ENCODE results near the gene PIK3CG.
"Not testable (repeated sequence)": the region's sequence is repeated elsewhere in the genome, so short reads cannot be mapped to it uniquely, and the experiment has no call there.

Gene PIK3CG

GRCh38 chr7:106888204-106888603 lies 23.1 kb downstream of the PIK3CG start:
- DNase-seq = no peak

GRCh38 chr7:106890952-106891351 lies 25.9 kb downstream of the PIK3CG start:
- DNase-seq = no peak

DNA sequence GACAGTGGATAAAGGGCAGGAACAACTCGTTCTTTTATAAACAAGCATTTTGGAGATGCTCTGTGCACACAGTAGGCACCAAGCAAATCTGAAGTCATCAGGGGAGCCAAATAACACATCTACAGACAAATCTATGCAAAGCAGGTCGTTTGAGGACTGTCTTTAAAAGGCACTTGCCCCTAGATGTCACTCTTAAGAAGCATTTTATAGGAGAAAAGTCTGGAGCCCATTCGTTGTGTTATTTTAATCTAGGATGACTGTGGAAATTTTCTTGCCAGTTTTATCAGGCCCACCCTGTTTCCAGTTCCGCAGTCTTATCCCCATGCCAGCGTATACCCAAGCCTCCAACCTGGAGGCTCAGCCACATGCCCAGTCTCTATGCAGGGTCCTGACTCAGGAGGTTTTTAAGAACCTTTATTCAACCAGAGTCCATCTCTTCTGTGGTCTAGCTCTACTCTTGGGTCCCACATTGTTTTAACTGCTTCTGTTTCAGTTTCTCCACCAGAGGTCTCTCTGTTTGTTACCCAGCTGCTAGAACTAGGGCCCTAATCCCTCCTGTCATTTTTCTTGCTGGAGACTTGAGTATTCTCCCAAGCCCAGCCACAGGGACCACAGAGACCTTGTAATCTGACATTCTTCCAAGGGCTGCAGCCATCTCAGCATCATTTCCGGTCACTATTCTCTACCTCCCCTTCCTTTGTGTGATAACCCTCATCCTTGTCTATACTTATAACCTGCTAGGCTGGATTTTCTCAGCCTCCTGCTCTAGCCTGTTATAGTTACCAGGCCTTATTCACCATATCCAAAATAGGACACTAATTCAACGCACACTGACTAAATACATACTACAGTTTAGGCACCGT lies 26.7 kb downstream of the PIK3CG start:
- DNase-seq = no peak

GRCh38 chr7:106893591-106893990 lies 28.5 kb downstream of the PIK3CG start:
- DNase-seq = no peak

DNA sequence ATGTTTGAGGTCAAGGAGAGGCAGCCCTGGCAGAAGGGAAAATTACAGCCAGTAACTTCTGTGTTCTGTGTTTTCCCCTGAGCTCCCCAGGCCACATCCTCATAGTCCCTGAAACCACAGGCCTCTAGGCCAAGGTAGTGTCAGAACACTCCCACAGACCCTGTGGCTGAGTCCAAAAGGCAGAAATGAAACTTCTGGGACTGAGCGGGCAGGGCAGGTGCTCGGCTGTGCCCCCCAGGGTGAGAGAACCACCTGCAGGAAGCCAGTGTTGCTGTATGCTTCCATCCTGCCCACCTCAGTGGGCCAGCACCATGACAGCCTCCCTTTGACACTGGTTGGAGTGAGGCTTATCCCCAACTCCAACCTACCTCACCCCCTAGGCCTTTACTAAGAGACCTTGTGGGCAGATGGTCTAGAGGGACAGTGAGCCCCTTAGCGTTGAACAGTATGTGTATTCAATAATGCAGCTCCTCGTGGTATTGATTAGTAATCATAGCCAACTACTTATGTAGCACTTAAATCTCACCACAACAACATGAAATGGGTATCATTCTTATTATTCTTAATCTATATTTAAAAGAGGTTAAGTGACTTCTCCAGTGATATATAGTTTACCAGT lies 30.3 kb downstream of the PIK3CG start:
- no peak for DNase-seq

DNA sequence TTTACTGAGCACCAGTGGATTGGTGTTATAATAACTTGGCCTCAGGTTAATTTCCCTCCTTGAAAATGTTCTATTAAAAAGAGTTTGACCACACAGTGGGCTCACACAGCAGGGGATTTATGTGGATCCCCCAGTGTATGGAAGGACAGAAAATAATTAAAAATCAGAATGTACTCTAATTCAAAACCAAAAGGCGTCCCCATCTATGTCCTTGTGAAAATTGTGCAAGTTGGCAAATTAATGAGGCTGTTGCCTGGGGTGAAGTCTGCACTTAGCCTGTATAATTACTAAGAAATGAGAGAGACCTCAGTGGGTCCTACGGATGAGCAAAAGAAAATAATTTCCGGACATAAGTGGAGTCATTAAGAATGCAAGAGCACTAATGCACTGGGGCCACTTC lies 31.1 kb downstream of the PIK3CG start:
- no peak for DNase-seq

GRCh38 chr7:106897553-106897952 lies 32.5 kb downstream of the PIK3CG start:
- not testable (repeated sequence) for DNase-seq

DNA sequence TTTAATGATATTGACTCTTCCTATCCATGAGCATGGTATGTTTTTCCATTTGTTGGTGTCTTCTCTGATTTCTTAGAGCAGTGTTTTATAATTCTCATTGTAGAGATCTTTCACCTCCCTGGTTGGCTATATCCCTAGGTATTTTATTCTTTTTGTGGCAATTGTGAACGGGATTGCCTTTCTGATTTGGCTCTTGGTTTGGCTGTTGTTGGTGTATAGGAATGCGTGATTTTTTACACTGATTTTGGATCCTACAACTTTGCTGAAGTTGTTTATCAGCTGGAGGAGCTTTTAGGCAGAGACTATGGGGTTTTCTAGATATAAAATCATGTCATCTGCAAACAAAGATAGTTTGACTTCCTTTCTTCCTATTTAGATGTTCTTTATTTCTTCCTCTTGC lies 33.9 kb downstream of the PIK3CG start:
- DNase-seq = not testable (repeated sequence)

DNA sequence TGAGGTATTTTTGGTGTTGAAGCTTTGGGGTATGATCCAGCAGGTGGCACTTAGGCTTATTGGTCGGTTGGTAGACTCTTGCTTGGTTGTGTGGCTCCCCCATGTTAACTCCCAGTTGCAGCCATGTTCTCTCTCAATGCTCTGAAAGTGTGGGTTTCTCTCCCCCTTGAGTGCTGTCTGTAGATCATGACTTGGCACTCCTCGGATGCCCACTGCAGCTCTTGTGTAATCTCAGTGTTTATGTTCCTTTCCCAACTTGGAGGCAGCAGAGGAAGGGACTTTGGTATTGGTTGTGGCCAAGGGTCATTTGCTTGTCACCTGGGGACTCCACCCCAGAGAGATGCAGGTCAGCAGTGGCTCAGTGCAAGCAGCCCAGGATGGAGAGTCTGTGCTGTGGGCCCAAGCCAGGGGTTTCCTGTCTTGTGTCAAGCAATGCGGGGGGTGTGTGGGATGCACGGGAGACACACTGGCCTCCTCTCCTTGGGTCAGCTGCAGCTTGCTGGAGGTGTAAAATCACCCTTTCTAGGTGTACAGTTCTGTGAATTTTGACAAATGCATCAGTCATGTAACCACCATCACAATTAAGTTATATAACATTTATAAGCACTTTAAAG lies 36.9 kb downstream of the PIK3CG start:
- DNase-seq = no peak

DNA sequence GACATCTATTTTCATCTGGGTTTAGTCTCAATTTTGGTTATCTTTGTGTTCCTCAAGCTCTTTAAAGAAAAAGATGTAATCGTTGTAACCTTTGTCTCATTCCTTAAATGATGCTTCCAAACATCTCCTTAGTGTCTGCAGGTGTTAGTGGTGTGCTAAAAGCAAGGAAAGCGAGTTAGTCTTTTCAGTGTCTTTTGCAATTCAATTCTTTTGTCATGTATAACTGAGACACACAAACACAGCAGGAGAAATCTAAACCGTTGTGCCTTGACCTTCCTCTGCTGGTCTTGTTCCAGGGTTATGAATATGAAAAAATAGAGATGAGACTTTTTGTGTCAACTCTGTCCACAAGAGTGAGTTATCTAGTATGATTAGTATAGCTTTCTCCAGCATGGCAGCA lies 40.7 kb downstream of the PIK3CG start:
- no peak for DNase-seq

DNA sequence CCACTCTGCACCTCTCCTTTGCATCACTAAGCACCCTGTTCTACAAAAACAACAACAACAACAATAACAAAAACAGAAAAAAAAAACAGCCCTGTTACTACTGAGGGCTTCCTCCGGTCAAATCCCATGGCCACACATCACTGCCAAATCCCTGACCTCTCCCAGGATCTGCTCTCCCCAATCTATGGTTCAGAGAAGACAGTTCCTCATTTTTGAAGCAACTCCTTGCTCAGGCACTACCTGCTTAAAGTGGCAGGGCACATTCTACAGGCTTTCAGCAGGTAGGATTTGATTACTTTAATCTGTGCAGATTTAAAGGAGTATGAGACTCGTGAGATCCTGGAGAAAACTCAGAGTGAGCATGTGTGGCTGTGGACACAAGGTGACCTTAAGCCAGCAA lies 46.9 kb downstream of the PIK3CG start:
- no peak for DNase-seq

DNA sequence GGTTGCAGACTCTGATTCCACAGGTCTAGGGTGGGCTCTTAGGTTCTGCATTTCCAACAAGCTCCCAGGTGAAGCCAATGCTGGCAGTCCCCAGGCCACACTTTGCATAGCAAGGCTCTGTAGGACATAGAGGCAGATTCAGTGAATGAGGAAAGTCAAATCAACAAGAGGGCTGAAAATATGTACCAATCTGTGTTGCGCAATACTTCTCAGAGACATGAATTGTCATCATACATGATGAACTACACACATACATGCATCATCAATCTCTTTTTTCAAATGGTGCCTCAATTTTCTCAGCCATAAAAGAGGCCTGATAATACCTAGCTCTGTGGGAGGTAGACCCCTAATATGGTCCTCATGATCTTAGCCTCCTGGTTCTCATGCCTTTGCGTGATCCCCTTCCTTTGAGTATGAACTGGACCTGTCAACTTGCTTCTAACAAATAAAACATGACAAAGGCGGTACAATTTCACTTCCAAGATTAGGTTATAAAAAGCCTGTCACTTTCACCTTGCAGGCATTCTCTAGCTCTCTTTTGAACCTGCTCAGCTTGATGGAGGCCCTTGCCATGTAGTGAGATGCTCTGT lies 49.0 kb downstream of the PIK3CG start:
- no peak for DNase-seq

GRCh38 chr7:106915407-106915806 lies 50.3 kb downstream of the PIK3CG start:
- no peak for DNase-seq

DNA sequence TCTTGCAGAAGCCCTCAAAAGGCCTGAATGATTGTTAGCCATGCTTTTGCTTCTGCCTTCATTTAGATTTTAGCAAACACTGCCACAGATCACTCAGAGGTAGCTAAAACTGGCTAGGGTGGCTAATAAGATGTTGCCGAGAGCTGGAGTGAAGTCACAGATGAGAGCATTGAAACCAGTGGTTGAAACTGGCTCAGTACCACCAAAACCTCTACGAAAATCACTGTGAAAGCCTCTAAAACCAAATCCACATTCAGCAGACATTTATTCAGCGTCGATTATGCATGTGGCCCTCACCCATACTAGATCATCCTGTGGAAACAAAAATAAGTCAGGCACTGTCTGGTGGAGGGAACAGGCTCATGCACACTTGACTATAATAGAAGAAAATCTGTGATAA lies 50.8 kb downstream of the PIK3CG start:
- no peak for DNase-seq

- DNase-seq = no peak
Observed at GRCh38 chr7:106916679-106917078, 51.6 kb downstream of the PIK3CG start.

GRCh38 chr7:106918991-106919390 lies 53.9 kb downstream of the PIK3CG start:
- no peak for DNase-seq

DNA sequence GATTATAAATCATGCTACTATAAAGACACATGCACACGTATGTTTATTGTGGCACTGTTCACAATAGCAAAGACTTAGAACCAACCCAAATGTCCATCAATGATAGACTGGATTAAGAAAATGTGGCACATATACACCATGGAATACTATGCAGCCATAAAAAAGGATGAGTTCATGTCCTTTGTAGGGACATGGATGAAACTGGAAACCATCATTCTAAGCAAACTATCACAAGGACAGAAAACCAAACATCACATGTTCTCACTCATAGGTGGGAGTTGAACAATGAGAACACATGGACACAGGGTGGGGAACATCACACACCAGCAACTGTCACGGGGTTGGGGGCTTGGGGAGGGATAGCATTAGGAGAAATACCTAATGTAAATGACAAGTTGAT lies 59.4 kb downstream of the PIK3CG start:
- DNase-seq = not testable (repeated sequence)

DNA sequence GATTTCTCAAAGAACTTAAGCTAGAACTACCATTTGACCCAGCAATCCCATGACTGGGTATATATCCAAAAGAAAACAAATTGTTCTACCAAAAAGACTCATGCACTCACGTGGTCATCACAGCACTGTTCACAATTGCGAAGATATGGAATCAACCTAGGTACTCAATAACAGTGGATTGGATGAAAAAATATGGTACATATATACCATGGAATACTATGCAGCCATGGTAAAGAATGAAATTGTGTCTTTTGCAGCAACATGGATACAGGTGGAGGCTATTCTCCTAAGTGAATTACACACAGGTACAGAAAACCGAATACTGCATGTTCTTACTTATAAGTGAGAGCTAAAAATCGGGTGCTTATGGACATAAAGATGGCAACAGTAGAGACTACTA lies 61.8 kb downstream of the PIK3CG start:
- no peak for DNase-seq

- no peak for DNase-seq
Observed at GRCh38 chr7:106927536-106927935, 62.5 kb downstream of the PIK3CG start.

- not testable (repeated sequence) for DNase-seq
Observed at GRCh38 chr7:106929616-106930015, 64.5 kb downstream of the PIK3CG start.

GRCh38 chr7:106936236-106936635 lies 71.2 kb downstream of the PIK3CG start:
- no peak for DNase-seq

- not testable (repeated sequence) for DNase-seq
Observed at GRCh38 chr7:106938122-106938521, 73.0 kb downstream of the PIK3CG start.

GRCh38 chr7:106938803-106939202 lies 73.7 kb downstream of the PIK3CG start:
- no peak for DNase-seq
